ENCODE results near the gene C4orf54.

DNA sequence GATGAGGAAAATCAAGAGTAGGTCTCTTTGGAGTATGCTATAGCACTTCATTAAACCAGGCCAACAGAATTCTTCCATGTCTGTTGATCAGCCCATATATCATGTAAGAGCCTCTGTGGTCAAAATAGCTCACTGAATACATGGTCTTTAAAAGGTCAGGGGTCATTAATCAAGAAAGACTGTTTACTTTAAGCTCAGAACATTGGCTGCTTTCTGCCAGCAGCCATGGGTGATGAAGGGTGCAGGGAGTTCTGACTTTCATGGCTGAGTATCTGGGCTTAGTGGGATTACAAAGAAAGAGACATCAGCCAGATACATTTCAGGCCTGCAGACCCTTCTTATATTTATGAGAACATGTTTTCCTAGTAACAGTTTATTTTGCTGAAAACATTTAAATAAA is 7.1 kb upstream of the C4orf54 start:
- TF ChIP-seq, protein P1, sequence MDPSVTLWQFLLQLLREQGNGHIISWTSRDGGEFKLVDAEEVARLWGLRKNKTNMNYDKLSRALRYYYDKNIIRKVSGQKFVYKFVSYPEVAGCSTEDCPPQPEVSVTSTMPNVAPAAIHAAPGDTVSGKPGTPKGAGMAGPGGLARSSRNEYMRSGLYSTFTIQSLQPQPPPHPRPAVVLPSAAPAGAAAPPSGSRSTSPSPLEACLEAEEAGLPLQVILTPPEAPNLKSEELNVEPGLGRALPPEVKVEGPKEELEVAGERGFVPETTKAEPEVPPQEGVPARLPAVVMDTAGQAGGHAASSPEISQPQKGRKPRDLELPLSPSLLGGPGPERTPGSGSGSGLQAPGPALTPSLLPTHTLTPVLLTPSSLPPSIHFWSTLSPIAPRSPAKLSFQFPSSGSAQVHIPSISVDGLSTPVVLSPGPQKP (IDR thresholded peaks at IDR 0.05; ENCODE audit: low read depth, low read length): no peak
- TF ChIP-seq POLR2AphosphoS5 (IDR thresholded peaks at IDR 0.05; ENCODE audit: low read length) (no peak), PAX8 (IDR thresholded peaks at IDR 0.05) (no peak), POLR2A (IDR thresholded peaks at IDR 0.05; ENCODE audit: low read depth, low read length) (no peak), TCF12 (IDR thresholded peaks at IDR 0.05; ENCODE audit: low read depth, low read length) (no peak), SUZ12 (IDR thresholded peaks at IDR 0.05; ENCODE audit: unreplicated experiment) (no peak), STAT1 (conservative IDR thresholded peaks at IDR 0.05) (no peak), EP300 (IDR thresholded peaks at IDR 0.05; ENCODE audit: borderline replicate concordance in 1 of 2, control insufficient read depth in 1 of 2, low read depth in 2 of 2, low read length in 2 of 2) (no peak)
- TF ChIP-seq, protein P2, sequence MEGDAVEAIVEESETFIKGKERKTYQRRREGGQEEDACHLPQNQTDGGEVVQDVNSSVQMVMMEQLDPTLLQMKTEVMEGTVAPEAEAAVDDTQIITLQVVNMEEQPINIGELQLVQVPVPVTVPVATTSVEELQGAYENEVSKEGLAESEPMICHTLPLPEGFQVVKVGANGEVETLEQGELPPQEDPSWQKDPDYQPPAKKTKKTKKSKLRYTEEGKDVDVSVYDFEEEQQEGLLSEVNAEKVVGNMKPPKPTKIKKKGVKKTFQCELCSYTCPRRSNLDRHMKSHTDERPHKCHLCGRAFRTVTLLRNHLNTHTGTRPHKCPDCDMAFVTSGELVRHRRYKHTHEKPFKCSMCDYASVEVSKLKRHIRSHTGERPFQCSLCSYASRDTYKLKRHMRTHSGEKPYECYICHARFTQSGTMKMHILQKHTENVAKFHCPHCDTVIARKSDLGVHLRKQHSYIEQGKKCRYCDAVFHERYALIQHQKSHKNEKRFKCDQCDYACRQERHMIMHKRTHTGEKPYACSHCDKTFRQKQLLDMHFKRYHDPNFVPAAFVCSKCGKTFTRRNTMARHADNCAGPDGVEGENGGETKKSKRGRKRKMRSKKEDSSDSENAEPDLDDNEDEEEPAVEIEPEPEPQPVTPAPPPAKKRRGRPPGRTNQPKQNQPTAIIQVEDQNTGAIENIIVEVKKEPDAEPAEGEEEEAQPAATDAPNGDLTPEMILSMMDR (IDR thresholded peaks at IDR 0.05 in 2 of 3, conservative IDR thresholded peaks at IDR 0.05 in 1 of 3; ENCODE audit: control insufficient read depth in 2 of 3, extremely low read depth in 1 of 3, insufficient read depth in 1 of 3, low read depth in 3 of 3, low read length in 3 of 3): no peak
- TF ChIP-seq, protein P3, sequence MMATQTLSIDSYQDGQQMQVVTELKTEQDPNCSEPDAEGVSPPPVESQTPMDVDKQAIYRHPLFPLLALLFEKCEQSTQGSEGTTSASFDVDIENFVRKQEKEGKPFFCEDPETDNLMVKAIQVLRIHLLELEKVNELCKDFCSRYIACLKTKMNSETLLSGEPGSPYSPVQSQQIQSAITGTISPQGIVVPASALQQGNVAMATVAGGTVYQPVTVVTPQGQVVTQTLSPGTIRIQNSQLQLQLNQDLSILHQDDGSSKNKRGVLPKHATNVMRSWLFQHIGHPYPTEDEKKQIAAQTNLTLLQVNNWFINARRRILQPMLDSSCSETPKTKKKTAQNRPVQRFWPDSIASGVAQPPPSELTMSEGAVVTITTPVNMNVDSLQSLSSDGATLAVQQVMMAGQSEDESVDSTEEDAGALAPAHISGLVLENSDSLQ (IDR thresholded peaks at IDR 0.05): no peak
- TF ChIP-seq, protein P4, sequence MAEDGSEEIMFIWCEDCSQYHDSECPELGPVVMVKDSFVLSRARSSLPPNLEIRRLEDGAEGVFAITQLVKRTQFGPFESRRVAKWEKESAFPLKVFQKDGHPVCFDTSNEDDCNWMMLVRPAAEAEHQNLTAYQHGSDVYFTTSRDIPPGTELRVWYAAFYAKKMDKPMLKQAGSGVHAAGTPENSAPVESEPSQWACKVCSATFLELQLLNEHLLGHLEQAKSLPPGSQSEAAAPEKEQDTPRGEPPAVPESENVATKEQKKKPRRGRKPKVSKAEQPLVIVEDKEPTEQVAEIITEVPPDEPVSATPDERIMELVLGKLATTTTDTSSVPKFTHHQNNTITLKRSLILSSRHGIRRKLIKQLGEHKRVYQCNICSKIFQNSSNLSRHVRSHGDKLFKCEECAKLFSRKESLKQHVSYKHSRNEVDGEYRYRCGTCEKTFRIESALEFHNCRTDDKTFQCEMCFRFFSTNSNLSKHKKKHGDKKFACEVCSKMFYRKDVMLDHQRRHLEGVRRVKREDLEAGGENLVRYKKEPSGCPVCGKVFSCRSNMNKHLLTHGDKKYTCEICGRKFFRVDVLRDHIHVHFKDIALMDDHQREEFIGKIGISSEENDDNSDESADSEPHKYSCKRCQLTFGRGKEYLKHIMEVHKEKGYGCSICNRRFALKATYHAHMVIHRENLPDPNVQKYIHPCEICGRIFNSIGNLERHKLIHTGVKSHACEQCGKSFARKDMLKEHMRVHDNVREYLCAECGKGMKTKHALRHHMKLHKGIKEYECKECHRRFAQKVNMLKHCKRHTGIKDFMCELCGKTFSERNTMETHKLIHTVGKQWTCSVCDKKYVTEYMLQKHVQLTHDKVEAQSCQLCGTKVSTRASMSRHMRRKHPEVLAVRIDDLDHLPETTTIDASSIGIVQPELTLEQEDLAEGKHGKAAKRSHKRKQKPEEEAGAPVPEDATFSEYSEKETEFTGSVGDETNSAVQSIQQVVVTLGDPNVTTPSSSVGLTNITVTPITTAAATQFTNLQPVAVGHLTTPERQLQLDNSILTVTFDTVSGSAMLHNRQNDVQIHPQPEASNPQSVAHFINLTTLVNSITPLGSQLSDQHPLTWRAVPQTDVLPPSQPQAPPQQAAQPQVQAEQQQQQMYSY (CRISPR knock-in tag; IDR thresholded peaks at IDR 0.05): no peak
